IPS DF 4.7 (cell line): ENCODE measurements around the gene IL22.
"Not testable (repeated sequence)": the region's sequence is repeated elsewhere in the genome, so short reads cannot be mapped to it uniquely, and the experiment has no call there.

Experiments
- DNase-seq: peaks from one replicate; pipeline ENCODE4 v3.0.0-alpha.2; 2013; ENCODE audit warnings: low spot score; ENCODE audit errors: extremely low read depth

Gene IL22

DNA sequence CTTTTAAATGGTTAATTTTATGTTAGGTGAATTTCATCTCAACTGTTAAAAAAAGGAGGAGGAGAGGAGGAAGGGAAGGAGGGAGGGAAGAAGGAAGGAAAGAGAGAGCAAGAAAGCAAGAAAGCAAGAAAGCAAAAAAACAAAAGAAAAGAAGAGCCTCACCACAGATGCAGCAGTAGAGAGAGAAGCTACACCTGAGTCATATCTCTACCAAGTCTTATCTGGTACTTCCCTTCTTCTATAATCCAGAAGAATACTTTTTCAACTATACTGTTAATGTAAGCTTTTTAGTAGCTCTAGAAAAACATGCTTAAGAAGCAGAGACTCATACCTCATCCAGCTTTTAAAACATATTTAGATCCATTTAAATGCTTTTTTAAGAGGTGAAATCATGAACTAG lies 22.2 kb downstream of the IL22 start:
- no peak for DNase-seq

DNA sequence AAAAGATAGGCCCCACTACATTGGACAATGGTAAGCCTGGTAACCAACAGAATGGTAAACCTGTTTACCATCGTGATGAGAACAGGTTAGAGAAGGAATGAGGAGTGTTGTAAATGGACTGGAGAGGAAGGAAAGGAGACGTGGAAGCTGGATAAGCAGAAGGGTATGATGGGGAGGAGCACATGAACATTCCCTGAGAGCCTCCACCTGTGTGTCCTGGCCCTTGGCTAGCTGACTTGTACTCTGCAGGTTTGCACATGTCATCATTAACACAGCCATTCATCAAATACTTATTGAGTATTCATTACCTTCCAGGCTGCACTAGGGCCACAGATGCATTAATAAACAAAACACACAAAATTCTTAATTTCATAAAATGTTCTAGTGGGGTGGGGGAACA lies 23.4 kb downstream of the IL22 start:
- DNase-seq, result no peak

DNA sequence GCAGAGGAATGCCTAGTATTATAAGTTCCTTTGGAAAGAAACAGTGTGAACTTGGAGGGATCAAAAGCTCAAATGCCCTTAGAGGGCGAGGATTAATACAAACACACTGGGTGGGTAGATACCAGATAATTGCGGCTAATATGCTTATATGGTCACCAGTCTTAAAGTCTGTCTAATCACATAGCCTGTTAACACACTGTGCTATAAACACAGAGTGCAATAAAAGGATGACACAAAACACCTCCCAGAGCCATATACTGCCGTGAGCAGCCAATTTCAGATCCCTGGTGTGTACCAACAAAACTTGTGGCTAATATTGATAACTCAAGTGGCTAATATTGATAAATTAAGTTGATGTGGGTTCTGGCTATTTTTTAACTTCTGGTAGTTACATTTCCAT lies 26.0 kb downstream of the IL22 start:
- DNase-seq, result no peak

DNA sequence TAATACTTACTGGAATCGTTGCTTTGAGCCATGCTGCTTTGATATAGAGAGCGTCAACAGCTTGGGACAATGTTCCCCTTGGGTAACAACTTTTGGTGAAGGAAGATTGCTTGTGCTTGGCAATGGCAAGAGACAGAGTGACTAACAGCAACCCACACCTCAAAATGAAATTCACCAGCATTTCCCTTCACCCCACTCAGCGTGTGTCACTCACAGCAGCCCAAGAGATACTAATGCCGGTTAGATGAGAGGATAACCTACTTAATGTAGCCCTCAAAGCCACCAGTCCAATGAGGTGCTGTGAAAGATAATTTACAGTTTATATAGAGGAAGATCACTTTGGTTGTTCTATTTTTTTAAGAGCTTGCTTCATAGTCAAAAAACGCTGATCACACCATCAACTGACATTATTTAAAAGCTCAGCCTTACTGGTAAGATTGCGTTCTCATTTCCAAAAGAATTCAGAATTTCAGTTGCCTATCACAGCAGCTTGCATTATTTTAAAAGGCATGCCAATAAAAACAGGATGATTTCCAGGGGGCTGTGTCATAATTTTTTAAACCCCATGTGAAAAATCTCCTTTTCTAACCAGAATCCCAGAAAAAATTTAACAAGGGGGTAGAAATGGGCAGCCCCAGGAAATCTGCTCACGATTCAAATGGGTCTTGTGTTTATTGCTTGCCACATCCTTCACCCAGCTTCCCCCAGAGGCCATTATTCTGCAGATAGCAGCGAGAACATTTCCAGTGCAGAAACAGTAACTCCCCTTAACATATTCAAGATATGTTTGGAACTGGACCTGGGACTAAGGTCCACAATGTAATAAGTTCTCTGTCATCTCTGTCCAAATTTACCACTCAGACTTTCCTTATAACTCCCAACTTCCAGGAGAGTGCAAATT lies 27.6 kb downstream of the IL22 start, which contains the start of gene IL26:
IL26 (minus strand) TSS at position 235 of the 901 bp plus-strand sequence; CDS start at position 181, 54 bp downstream.
- DNase-seq, result no peak

DNA sequence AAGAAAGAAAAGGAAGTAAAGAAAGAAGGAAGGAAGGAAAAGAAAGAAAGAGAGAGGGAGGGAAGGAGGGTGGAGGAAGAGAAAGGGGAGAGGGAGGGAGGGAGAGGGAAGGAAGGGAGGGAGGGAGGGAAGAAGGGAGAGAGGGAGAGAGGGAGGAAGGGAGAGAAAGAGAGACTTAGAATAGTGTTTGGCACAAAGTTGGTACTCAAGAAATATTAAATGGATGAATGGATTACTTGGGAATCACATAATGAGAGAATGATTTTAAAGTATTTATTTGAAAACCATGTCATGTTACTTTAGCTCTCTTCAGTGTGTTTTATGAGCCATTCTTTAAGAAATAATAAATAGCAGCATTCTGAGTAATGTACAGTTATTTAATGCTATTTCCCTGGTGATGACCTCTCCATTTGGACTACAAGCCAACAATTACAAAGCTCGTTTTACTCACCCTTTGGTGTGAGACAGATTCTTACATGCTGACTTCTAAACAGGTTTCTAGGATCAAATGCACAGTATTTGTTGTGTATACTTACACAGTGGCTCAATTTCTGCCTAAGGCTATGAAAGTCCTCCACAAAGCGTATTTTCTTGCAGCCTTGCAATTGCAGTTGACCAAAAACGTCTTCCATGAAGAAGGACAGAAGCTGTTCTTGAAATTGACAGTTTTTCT lies 28.7 kb downstream of the IL22 start:
- DNase-seq, result no peak

DNA sequence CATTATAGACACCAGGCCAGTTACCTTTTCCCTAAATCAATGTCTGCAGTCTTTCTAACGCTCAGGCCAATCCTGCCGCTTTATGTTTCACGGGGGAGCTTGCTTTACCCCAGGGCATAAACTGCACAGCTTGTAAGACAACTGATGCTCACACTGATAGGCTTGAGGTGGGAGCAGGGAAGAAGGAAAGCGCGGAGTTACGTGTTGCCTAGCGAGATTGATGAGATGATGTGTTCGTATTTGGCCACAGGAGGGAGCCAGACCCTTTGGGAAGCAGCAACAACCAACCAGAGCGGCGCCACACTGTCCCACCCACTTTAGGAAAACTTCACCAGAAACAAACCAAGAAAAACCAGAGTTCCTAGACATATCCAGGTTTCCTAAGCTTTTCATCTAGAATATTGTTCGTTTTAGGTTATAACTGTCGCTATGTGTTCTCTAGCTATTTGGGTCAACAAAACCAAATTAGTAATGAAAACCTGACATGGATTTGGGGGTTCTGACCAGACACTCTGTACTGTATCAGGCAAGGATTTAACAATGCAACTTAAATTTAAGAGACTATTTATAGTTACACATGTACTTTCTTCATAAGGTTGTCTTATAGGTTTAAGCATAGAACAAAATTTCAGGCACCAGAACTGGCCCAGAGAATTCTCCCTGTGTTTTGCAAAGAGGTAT lies 30.2 kb downstream of the IL22 start:
- peak; percentile 94 for DNase-seq

DNA sequence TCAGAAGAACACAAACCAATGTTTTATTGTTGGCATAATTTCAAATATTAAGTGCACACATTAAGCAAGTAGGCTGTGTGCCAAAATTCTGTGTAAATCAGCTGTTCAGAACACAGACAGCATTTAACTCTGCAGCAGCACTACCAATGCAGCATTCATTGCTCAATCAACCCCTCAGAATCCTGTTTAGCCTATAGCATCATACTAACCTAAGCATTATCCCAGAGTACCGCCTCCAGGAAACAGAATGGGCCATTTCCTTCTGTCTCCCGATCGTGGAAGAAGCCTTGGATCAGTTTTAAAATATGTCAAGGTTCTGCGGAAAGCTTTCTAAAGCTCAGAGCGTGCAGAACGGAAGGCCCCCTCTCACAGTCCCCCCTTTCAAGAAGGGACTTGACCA lies 31.1 kb downstream of the IL22 start:
- no peak for DNase-seq

DNA sequence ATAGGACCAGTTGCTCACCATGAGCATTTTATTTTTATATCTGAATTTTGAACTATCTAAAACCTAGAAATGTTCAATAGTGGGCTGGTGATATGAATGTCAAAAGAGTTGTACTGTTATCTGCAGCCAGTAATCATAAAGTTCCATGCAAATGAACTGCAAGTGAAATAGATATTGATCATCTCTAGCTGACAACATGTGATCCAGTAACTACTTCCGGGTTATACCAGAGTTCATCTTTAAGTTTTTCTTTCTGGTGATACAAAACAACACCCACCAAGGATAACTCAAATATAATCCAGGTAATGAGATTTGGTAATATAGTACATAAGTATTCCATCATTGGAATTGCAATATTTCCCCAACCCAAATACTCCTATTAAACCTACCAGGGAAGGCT lies 31.9 kb downstream of the IL22 start:
- DNase-seq, result no peak

DNA sequence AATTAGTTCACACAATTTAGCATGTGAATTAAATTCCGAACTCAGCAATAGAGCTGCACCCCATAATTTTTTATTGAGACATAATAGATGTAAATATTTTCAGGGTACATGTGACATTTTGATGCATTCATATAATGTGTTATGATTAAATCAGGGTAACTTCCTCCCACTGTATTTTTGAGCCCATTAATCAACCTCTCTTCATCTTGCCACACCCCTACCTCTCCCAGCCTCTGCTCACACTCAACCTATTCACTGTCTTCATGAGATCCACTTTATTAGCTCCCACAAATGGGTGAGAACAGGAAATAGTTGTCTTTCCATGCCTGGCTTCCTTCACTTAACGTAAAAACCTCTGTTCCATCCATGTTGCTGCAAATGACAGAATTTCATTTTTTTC lies 42.5 kb downstream of the IL22 start:
- DNase-seq, result no peak

DNA sequence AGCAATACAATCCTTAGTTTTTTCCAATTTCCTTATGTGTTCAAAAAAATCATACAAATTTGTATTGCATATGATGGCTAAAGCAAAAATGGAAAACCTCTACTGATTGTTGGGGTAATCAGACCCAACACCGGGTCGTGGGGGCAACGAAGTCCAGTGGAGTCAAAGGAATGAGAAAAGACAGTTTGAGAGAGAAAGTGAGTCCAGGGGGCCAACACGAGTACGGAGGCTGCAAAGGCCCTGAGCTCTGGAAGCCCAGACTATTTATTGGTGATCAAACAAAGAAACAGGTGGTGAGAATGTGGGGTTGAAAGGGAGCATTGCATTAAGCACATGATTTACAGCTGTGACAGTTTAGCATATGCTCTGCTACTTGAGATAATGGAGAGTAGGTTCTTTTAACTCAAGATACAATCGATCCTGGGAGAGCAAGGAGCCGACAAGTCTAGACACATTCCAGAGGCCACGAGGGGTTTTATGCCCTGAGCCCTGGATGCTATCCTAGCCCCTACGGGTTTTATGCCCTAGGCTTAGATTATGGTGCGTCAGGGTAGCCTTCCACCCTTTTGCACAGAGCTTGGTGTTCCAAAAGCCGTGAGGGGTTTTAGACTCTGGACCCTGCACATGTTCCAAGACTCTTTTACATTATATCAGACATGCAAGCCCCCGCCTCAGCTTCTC lies 44.2 kb downstream of the IL22 start:
- DNase-seq, result not testable (repeated sequence)

DNA sequence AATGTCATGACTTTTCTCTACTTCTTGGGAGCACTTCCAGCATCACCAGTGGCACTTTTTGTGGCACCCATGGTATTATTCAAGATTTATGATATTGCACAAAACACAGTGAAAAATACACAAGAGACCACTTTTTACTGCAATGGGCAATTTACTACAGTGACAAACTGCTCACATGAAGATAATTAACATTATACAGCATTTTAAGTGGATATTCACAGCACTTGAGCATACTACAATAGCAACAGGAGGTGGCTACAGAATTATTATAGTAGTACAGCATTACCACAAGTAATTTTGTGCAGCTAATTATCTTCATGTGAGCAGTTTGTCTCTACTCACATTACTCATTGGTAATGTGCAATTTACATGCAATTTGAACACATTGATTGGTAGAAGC lies 46.1 kb downstream of the IL22 start:
- DNase-seq, result no peak

DNA sequence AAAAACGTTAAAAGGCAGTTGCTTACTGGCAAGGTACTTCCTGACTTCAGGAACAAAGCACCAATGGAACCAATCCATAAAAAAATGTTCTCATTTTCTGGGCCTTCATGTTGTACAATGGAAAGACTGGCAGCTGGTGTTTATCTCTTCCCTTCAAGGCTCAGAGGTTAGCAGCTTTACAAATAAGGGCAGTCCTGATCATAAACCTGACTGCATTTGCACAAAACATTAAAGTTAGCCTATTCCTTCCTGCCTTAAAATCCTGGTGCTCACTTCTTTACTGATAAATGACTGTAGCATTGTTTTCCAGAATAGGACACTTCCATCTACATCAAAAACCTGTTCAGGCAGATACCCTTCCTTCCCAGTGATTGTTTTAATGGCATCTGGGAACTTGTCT lies 47.0 kb downstream of the IL22 start:
- DNase-seq, result no peak

DNA sequence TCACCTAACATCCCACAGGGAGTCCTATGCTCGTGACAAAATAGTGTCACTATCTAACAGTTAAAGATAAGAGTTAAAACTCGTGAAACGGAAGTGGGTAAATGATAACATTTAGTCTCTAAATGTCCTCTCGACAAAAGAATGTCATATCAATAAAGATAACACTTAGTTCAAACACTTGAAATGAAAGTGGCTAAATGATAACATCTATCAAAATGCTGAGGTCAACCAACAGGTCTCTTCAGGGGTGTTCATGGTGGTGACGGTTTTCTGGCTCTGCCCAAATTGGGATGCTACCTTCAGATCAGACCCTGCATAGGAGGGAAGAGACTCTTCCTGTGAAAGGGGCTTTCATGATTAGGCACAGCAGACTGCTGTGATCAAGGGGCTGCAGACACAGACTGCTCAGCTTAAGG lies 49.9 kb downstream of the IL22 start:
- DNase-seq, result no peak

DNA sequence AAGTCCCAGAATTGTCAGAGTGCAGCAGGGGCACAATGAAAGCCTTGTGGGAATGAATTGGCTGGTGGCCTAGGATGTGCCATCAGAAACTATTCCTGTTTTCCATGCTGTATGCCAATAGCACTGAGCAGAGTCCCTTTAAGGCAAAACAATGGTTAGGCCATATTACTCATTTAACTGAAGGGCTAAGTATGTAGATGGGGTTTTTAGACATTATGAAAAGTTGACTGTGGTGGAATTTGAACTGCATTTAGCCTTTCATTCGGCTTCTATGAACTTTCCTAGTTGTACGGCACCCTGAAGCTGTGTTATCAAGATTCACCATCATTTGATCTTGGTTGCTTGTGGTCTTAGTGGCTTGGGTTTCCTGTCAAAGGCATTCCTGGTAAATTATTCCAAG lies 52.5 kb downstream of the IL22 start:
- DNase-seq, result no peak

DNA sequence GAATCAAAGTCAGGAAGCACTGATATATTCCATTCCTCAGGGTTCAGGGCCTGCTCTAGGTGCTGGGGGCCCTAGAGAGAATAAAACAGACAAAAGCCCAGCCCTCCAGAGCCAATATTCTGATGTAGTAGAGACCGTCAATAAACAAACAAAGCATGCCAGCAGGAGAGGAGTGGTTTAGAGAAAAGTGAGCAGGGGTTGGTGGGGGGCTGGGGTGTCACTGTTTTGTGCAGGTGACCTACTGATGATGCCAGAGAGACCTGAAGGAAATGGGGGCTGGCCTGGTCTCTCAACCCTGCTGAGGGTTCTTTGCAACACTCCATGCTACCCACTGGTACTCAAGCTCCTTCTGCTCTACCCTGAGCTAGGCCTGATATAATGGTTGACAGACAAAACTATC lies 54.3 kb downstream of the IL22 start:
- DNase-seq, result no peak

DNA sequence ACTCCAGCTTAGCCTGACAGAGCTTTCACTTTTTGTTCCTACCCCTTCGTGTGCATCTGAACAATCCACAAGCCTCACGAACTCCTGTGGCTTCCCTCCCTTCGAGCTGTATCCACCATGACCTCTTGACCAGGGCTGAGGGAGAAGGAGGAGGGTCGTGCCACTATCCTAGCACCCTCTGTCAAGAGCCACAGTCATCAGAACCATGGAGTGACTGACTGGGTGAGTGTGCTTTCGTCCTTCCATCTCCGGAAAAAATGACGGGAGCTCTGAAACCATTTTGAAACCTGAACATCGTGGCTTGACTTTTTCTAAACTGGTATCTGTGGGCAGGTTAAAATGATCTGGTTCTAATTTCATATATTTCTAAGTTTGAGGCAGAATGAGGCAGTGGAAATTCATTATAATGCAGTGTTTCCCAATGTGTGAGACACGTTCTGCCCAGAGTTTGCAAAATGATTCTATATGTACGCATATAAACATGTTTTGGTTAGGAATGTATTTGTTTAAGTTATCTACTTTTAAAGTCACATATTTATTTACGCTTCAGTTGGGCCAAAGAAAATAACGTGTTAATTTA lies 54.8 kb downstream of the IL22 start:
- DNase-seq, result no peak
